ENCODE data around the gene FGD6.

DNA sequence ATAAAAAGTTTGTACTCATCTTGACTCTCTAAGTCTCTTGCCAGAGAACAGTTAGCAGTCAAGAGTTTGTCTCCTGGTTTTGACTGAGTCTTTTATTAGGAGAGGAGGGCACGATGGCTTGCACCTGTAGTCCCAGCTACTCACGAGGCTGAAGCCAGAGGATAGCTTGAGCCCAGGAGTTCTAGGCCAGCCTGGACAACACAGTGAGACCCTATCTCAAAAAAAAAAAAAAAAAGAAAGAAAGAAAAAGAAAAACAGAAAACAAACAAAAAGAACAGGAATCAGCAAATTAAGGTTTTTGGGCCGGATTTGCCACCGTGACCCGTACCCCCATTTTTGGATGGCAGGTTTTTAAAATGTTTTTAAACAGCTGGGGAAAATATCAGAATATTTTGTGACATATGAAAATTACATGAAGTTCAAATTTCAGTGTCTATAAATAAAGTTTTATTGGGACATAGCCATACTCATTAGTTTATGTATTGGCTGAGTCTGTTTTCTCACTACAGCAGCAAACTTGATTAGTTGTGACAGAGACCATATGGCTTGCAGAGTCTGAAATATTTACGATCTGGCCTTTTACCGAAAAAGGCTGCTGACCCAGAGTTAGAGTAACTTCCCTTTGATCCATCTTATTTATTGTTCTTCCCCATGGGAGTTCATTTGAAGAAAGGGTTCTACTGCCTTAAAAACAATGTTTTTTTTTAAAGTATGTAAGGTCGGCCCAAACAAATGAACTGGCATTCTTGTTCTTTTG, 31.5 kb upstream of the FGD6 start:
- no peak for TF ChIP-seq TAF1 (IDR thresholded peaks at IDR 0.05; ENCODE audit: borderline replicate concordance, low read depth, low read length)
- TF ChIP-seq POLR2AphosphoS5 (IDR thresholded peaks at IDR 0.05; ENCODE audit: low read depth, low read length) = no peak
